H1 (cell line): ENCODE results near the gene FOXRED1. TPM values are rescaled to one million over a fixed set of nuclear protein-coding genes. Genes with fewer than 3 reads are reported as not detected.

Experiments
- FOSL1 ChIP-seq: IDR thresholded peaks from 2 replicates; pipeline ENCODE4 v1.6.1; 2011; ENCODE audit warnings: mild to moderate bottlenecking, low read depth, low read length, moderate library complexity; ENCODE audit not compliant: insufficient read depth
- POU5F1 ChIP-seq: IDR thresholded peaks from 2 replicates; pipeline ENCODE4 v1.6.1; 2011; ENCODE audit warnings: low read depth, mild to moderate bottlenecking, low read length, moderate library complexity
- polyA plus RNA-seq, 7 experiments: library from polyadenylated mRNA; depleted of rRNA in 3 of 7; stranded (reverse) in 5 of 7; unstranded in 2 of 7; fragments of >200 nt in 5 of 7; fragments of 200-250 nt in 2 of 7; gene quantifications; 1 replicate in 5 of 7; 2 replicates in 1 of 7; 4 replicates in 1 of 7; pipeline versions ENCODE4 v1.2.1 to v1.2.3, GENCODE V29; 2011 to 2013; ENCODE audit warnings: missing spikeins in 2 of 7, mixed read lengths in 2 of 7
- total RNA-seq: library from RNA; stranded (reverse); fragmentation: NEBNext Ultra II Directional; extraction: Animal tissue kit (Norgen Biotek cat#: 25700); gene quantifications from 2 replicates; pipeline ENCODE4 v1.2.1, GENCODE V29; 2021

The FOXRED1 gene
- total and polyA plus RNA-seq, 2 of the 8 experiments (the other 6 are each of a cell fraction or from before 2014, with no cell fraction given) = 48.8 to 99.4 TPM

DNA sequence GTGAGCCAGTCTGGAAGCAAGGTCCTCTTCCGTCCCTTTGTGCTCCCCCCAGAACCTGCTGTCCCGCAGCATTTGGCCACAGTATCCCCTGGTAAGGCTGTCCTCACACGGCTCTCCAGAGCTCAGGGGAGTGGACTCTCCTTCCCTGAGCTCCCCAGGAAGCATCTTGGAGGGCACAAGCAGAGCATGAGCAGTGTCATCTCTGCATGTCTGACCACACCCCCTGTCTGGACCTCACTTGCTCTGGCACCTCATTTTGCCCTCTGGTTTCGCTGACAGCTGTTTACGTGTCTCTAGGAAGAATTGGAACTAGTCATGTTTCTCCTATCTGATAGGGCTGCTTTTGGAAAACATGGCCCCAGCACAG, 50.4 kb downstream of the FOXRED1 start (continued):
- TF ChIP-seq POU5F1 (no peak), FOSL1 (no peak)
